ENCODE results near the gene STH. TPM values are rescaled to one million over a fixed set of nuclear protein-coding genes. Genes with fewer than 3 reads are reported as not detected.

The STH gene
- total RNA-seq, 1 donor from 2014 or later = not detected

GRCh38 chr17:45992904-45993303, 6.1 kb upstream of the STH start:
- no peak for ATAC-seq
- Histone ChIP-seq H3K4me3 (no peak overlapping the region), H3K27me3 (ENCODE audit: low read depth) (no peaks in the 10 kb centered on the region), H3K4me1 (no peaks in the 10 kb centered on the region), H3K9me3 (no peaks in the 10 kb centered on the region), H3K36me3 (no peaks in the 10 kb centered on the region), H3K27ac (no peak overlapping the region)
- no peak for TF ChIP-seq CTCF (IDR thresholded peaks at IDR 0.05)
- no peak for DNase-seq
- intact Hi-C loops (cut with DNase I) = no loop called here

GRCh38 chr17:45993962-45994627, 5.0 kb upstream of the STH start:
- DNase-seq (no peak), ATAC-seq (no peak)
- no peak for TF ChIP-seq CTCF (IDR thresholded peaks at IDR 0.05)
- H3K9me3 ChIP-seq = no peaks in the 10 kb centered on the region
- no peaks in the 10 kb centered on the region for H3K27me3 ChIP-seq (ENCODE audit: low read depth)
- H3K27ac ChIP-seq = no peak overlapping the region
- intact Hi-C loops (cut with DNase I) = no loop called here
- H3K4me1 ChIP-seq = no peaks in the 10 kb centered on the region
- H3K36me3 ChIP-seq = no peaks in the 10 kb centered on the region
- H3K4me3 ChIP-seq = no peak overlapping the region

- no peaks in the 10 kb centered on the region for H3K9me3 ChIP-seq
- no peaks in the 10 kb centered on the region for H3K27me3 ChIP-seq (ENCODE audit: low read depth)
These were observed 4.1 kb upstream of the STH start for GRCh38 chr17:45994987-45995386.

GRCh38 chr17:45995627-45996270, 3.3 kb upstream of the STH start:
- H3K4me3 ChIP-seq = no peak overlapping the region
- intact Hi-C loops (cut with DNase I) = no loop called here
- H3K4me1 ChIP-seq = no peaks in the 10 kb centered on the region
- no peak overlapping the region for H3K27ac ChIP-seq
- no peak for TF ChIP-seq CTCF (IDR thresholded peaks at IDR 0.05)
- no peaks in the 10 kb centered on the region for H3K36me3 ChIP-seq
- DNase-seq = no peak
- ATAC-seq = peak; percentile 32 to 60
- H3K9me3 ChIP-seq = no peaks in the 10 kb centered on the region
- H3K27me3 ChIP-seq (ENCODE audit: low read depth) = no peaks in the 10 kb centered on the region

More at GRCh38 chr17:45994987-45995386, 4.1 kb upstream of the STH start:
- no peak for ATAC-seq
- intact Hi-C loops (cut with DNase I) = no loop called here
- H3K4me3 ChIP-seq = no peak overlapping the region
- H3K27ac ChIP-seq = no peak overlapping the region
- no peak for TF ChIP-seq CTCF (IDR thresholded peaks at IDR 0.05)
- DNase-seq = no peak
- no peaks in the 10 kb centered on the region for H3K4me1 ChIP-seq
- H3K36me3 ChIP-seq = no peaks in the 10 kb centered on the region

- Histone ChIP-seq H3K36me3 (no peaks in the 10 kb centered on the region), H3K9me3 (no peaks in the 10 kb centered on the region), H3K27me3 (ENCODE audit: low read depth) (no peaks in the 10 kb centered on the region), H3K27ac (no peak overlapping the region), H3K4me1 (no peaks in the 10 kb centered on the region), H3K4me3 (no peak overlapping the region)
- ATAC-seq = no peak
- DNase-seq = no peak
- intact Hi-C loops (cut with DNase I) = no loop called here
- no peak for TF ChIP-seq CTCF (IDR thresholded peaks at IDR 0.05)
These were observed 2.6 kb upstream of the STH start for GRCh38 chr17:45996282-45996937.
